ENCODE measurements around the gene LRP1.

LRP1 gene

DNA sequence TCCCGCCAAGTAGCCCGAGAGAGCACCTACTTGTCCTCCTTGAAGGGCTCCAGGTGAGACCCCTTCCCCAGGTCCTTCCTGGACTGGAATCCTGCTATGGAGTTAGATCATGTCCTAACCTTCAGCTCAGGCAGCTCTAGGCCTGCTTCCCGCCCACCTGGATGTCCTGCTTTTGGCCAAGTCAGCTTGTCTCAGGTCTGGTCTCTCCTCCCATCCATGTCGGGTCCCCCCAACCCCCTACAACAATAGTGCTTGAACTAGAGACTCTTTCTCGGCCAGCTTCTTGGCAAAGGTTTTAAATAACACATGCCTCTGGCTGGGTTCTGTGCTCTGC, 35.8 kb upstream of the LRP1 start:
- no peaks in the 10 kb centered on the region for H3K9me3 ChIP-seq (ENCODE audit: low read depth, low read length)
- no peak for DNase-seq (ENCODE audit: low read depth, low spot score)
- peaks cover 48% of the 10 kb centered on the region for H3K36me3 ChIP-seq (ENCODE audit: insufficient read depth, low read length)
- no peak for TF ChIP-seq FOXP2 (optimal IDR thresholded peaks at IDR 0.05; ENCODE audit: control extremely low read depth, extremely low read length, insufficient read depth)
- TF ChIP-seq EZH2 (IDR thresholded peaks at IDR 0.05), result no peak
- TF ChIP-seq POLR2AphosphoS5 (IDR thresholded peaks at IDR 0.05; ENCODE audit: borderline replicate concordance, low read depth, low read length), result no peak
- H3K9ac ChIP-seq (ENCODE audit: insufficient read length), result no peak overlapping the region
- H3K27ac ChIP-seq, result peak overlapping the region; percentile 22; the same call in 1 of the 2 replicates
- H3K4me3 ChIP-seq, result no peak overlapping the region

DNA sequence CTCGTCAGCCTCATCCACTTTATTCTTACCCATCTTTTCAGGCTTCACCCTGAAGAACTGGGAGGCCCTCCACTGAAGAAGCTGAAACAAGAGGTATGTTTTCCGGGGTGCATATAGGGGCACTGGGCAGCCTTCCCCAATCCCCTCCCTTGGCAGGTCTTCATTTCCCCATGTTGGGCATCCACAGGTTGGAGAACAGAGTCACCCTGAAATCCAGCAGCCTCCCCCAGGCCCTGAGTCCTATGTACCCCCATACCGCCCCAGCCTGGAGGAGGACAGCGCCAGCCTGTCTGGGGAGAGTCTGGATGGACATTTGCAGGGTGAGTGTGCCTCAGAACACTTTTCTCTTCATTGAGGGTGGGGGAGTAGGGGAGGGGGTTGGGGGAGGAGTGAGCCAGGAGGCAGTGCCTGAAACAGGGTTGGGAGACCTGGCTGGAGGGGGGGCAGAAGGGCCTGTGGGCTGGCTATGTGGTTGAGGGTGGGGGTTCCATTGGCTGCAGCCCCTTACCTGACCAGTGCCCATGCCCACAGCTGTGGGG, 35.3 kb upstream of the LRP1 start:
- no peak for DNase-seq (ENCODE audit: low read depth, low spot score)
- Histone ChIP-seq H3K27ac (peak overlapping the region; percentile 22; the same call in 1 of the 2 replicates), H3K4me3 (no peak overlapping the region), H3K9ac (ENCODE audit: insufficient read length) (no peak overlapping the region), H3K36me3 (ENCODE audit: insufficient read depth, low read length) (peaks cover 48% of the 10 kb centered on the region), H3K9me3 (ENCODE audit: low read depth, low read length) (no peaks in the 10 kb centered on the region)
- TF ChIP-seq POLR2AphosphoS5 (IDR thresholded peaks at IDR 0.05; ENCODE audit: borderline replicate concordance, low read depth, low read length) (no peak), EZH2 (IDR thresholded peaks at IDR 0.05) (no peak), FOXP2 (optimal IDR thresholded peaks at IDR 0.05; ENCODE audit: control extremely low read depth, extremely low read length, insufficient read depth) (no peak)

DNA sequence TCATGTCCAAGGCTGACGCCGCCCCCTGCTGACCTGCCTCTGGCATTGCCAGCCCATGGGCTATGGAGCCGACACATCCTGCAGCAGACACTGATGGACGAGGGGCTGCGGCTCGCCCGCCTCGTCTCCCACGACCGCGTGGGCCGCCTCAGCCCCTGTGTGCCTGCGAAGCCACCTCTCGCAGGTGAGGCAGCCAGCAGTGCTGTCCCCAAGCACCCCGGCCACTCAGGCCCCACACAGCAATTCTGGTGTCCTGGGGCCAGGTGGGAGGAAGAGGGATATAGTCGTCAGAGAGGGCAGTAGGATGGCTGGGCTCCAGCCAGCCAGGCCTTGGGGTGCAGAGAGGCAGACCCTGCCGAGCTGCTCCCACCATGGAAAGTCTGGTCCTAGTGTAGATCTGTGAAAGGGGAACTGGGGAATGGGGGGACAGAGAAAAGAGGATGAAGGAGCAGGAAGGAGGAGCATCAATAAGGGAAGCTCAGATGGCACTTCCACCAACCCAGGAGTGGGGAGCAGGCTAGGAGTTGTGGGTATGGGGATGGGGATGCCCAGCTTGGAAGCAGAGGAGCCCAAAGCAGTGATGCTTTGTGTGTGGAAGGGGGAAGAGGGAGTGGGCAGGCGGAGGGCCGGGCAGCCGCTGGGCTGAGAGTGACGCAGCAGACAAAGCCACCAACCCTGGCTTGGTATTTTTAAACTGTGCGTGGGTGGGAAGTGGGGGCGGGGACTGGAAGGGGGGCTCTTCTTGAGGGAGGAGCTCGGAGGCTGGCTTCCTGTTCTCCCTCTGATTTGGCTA, 34.7 kb upstream of the LRP1 start:
- H3K4me3 ChIP-seq, result no peak overlapping the region
- TF ChIP-seq FOXP2 (optimal IDR thresholded peaks at IDR 0.05; ENCODE audit: control extremely low read depth, extremely low read length, insufficient read depth) (no peak), POLR2AphosphoS5 (IDR thresholded peaks at IDR 0.05; ENCODE audit: borderline replicate concordance, low read depth, low read length) (peak; percentile 58; the same call in 1 of the 2 replicates)
- H3K9ac ChIP-seq (ENCODE audit: insufficient read length), result no peak overlapping the region
- peaks cover 48% of the 10 kb centered on the region for H3K36me3 ChIP-seq (ENCODE audit: insufficient read depth, low read length)
- no peaks in the 10 kb centered on the region for H3K9me3 ChIP-seq (ENCODE audit: low read depth, low read length)
- no peak for DNase-seq (ENCODE audit: low read depth, low spot score)
- H3K27ac ChIP-seq, result peak overlapping the region; percentile 48; the same call in 1 of the 2 replicates

DNA sequence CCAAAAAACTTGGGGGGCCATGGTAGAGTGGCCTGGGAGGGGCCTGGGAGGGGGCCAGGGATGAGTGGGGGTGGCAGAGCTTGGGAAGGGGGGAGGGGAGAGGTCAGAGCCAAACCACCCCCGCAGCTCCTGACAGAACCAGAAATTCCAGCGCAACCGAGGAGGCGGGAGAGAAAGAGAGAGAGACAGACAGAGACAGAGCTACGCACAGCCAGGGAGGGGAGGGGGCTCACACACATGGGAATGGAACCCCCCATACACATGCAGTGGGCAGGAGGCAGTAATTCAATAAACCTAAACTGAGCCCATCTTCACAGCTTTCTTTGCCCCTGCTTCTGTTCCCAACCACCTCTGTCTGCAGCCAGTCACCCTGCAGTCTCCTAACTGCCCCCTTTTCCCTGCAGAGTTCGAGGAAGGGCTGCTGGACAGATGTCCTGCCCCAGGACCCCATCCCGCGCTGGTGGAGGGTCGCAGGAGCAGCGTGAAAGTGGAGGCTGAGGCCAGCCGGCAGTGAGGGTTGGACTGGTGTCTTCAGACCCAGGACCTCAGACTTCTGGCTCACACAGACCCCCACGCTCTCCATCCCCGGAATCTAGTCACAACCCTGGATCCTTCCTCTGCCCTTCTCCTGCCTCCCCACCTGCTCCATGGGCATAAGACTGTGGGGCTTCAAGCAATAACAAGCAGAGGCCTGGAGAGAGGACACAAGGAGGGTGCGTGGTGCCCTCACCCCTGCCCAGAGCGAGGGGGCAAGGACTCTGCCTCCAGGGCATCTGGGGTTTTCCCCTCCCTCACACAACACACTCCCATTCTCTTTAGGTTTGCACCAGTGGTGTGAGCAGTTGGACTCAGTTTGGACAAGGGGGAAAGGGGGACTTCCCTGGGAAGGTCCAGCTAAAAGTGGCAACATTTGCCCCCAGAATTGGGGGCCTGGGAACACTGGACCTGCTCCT, 33.8 kb upstream of the LRP1 start:
- no peak overlapping the region for H3K9ac ChIP-seq (ENCODE audit: insufficient read length)
- peaks cover 48% of the 10 kb centered on the region for H3K36me3 ChIP-seq (ENCODE audit: insufficient read depth, low read length)
- TF ChIP-seq POLR2AphosphoS5 (IDR thresholded peaks at IDR 0.05; ENCODE audit: borderline replicate concordance, low read depth, low read length), result peak; percentile 22; the same call in 1 of the 2 replicates
- no peak for TF ChIP-seq EZH2 (IDR thresholded peaks at IDR 0.05)
- no peak overlapping the region for H3K4me3 ChIP-seq
- no peaks in the 10 kb centered on the region for H3K9me3 ChIP-seq (ENCODE audit: low read depth, low read length)
- no peak for DNase-seq (ENCODE audit: low read depth, low spot score)
- H3K27ac ChIP-seq, result peak overlapping the region; percentile 67

DNA sequence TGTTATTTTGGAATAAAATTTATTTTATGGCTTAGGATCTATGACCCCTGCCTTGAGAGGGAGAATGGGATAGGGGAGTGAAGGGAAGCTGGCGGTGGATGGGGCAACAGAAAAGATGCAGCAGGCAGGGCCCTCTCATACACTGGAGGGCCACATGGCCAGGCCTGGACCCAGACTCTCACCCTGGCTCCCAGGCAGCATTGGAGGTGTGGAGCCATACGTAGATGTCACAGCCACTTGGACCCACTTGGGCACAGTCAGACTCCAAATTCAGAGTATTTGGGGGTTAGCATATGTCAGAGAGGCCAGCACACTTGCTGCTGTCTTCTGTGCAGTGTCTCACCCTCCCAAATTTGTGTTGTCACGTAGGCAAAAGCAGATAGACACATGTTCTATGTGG, 32.8 kb upstream of the LRP1 start:
- Histone ChIP-seq H3K36me3 (ENCODE audit: insufficient read depth, low read length) (peaks cover 48% of the 10 kb centered on the region), H3K9ac (ENCODE audit: insufficient read length) (no peak overlapping the region), H3K9me3 (ENCODE audit: low read depth, low read length) (no peaks in the 10 kb centered on the region), H3K27ac (peak overlapping the region; percentile 67), H3K4me3 (no peak overlapping the region)
- DNase-seq (ENCODE audit: low read depth, low spot score), result no peak
- TF ChIP-seq EZH2 (IDR thresholded peaks at IDR 0.05) (no peak), POLR2AphosphoS5 (IDR thresholded peaks at IDR 0.05; ENCODE audit: borderline replicate concordance, low read depth, low read length) (no peak; the same call in 1 of the 2 replicates), FOXP2 (optimal IDR thresholded peaks at IDR 0.05; ENCODE audit: control extremely low read depth, extremely low read length, insufficient read depth) (no peak)

DNA sequence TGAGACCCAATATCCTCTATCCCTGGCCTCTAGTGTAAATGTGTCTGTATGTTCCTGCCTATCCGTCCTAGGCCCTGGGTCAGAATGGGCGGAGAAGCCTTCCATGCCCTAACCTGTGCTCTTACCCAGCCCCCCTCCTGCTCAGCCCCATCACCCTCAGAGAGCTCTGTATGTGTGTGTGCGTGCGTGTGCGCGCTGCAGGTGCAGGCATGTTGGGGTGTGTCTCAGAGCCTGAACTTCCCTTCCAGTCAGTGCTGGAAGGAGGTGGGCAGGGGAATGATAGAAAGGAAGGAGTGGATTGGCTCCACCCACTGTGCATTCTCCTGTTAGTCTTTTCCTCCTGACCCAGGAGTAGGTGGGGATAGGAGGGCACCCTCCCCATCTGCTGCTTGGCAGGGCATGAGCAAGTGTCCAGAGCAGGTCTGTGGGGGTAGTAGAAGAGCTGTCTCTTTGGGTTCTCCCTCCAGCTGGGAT, 32.1 kb upstream of the LRP1 start:
- H3K27ac ChIP-seq, result peak overlapping the region; percentile 67
- H3K9me3 ChIP-seq (ENCODE audit: low read depth, low read length), result no peaks in the 10 kb centered on the region
- TF ChIP-seq POLR2AphosphoS5 (IDR thresholded peaks at IDR 0.05; ENCODE audit: borderline replicate concordance, low read depth, low read length), result no peak; the same call in none of the 2 replicates
- TF ChIP-seq FOXP2 (optimal IDR thresholded peaks at IDR 0.05; ENCODE audit: control extremely low read depth, extremely low read length, insufficient read depth), result no peak
- TF ChIP-seq EZH2 (IDR thresholded peaks at IDR 0.05), result no peak
- no peak overlapping the region for H3K4me3 ChIP-seq
- DNase-seq (ENCODE audit: low read depth, low spot score), result no peak
- H3K36me3 ChIP-seq (ENCODE audit: insufficient read depth, low read length), result peaks cover 41% of the 10 kb centered on the region
- H3K9ac ChIP-seq (ENCODE audit: insufficient read length), result no peak overlapping the region

DNA sequence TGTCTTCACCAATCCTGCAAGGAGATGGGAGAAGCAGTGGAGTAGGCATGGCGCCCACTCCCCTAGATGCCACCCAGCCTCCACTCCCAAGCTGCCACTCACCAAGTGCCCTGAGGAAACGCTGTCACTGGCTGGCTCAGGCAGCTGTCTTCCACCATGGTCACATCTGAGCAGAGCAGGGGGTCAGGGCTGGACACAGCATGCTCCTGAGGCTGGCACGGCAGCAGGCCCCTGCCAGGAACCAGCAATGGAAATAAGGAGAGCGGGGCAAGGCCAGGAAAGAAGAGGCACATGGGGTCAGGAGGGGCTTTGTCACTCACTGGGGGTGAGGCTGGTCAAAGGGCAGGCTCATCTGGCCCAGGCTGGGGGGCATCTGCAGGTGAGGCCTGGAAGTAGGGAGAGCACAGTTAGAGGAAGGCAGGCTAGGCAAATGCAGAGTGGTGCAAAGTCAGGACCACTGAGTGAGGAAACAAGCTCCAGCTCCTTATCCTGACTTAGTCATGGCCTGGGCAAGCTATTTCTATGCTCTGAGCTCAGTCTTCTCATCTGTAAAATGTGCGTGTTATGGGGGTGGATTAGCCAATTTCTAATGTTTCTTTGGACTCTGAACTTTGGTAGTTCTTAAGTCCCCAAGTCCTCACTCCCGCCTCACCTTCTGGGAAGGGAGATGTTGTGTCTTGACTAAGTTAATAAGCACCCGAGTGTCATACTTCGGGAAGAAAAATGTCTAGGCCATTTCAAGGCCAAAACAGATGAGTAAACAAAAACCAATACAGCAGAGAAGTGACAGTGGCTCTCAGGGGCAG, 31.3 kb upstream of the LRP1 start:
- H3K36me3 ChIP-seq (ENCODE audit: insufficient read depth, low read length), result peaks cover 33% of the 10 kb centered on the region
- no peaks in the 10 kb centered on the region for H3K9me3 ChIP-seq (ENCODE audit: low read depth, low read length)
- H3K4me3 ChIP-seq, result no peak overlapping the region
- TF ChIP-seq POLR2AphosphoS5 (IDR thresholded peaks at IDR 0.05; ENCODE audit: borderline replicate concordance, low read depth, low read length) (peak; percentile 22; the same call in 1 of the 2 replicates), FOXP2 (optimal IDR thresholded peaks at IDR 0.05; ENCODE audit: control extremely low read depth, extremely low read length, insufficient read depth) (no peak), EZH2 (IDR thresholded peaks at IDR 0.05) (no peak)
- H3K9ac ChIP-seq (ENCODE audit: insufficient read length), result no peak overlapping the region
- H3K27ac ChIP-seq, result 0 out of 2 replicates have a peak overlapping the region, but pooled peaks have one; percentile 46
- DNase-seq (ENCODE audit: low read depth, low spot score), result no peak

Measured in SK-N-MC (cell line).